HCT116 (cell line): ENCODE results near the gene USP21. TPM values are rescaled to one million over a fixed set of nuclear protein-coding genes. Genes with fewer than 3 reads are reported as not detected.

Source experiments
- ATAC-seq: fragments of 200-7000 bp; cut with Tn5 transposase; 2 replicates; pipeline ENCODE4 v1.9.1; 2020; ENCODE audit warnings: mild to moderate bottlenecking, moderate library complexity
- BruUV-seq: library from RNA; stranded (reverse); fragments of 400-500 nt; replicated peaks from 2 replicates; lab custom pipeline; 2021; lab: Mats Ljungman, UMichigan
- CTCF ChIA-PET: fragments of 300-600 bp; sonication (Branson Sonifier 250); formaldehyde crosslinking; loops from one replicate; lab custom pipeline; 2021; ENCODE audit warnings: antibody characterized with exemption; lab: Charles Lee
- POLR2A ChIA-PET: fragments of 300-600, 350-600 bp; sonication (Branson Sonifier 250); formaldehyde crosslinking; loops from one replicate; lab custom pipeline; 2021; ENCODE audit warnings: antibody characterized with exemption; lab: Charles Lee
- RAD21 ChIA-PET, 2 experiments: fragments of 300-600 bp; sonication (Branson Sonifier 250); formaldehyde crosslinking; loops; one replicate each; lab custom pipeline; 2023; ENCODE audit warnings: low total read pairs in 2 of 2; ENCODE audit not compliant: uncharacterized antibody in 2 of 2, unreplicated experiment in 2 of 2, low non-redundant PET in 1 of 2; lab: Charles Lee
- DNase-seq: peaks from one replicate; pipeline ENCODE4 v3.0.0-alpha.2; 2010; ENCODE audit warnings: low read depth, low spot score
- H2AFZ ChIP-seq: fragments of 200-600 bp; shearing (Covaris generic), sonication (generic); 2 replicates; pipeline ENCODE4 v1.6.1; 2017; ENCODE audit warnings: low read depth, mixed run types, mixed read lengths, antibody characterized with exemption, low read length; ENCODE audit not compliant: poor library complexity, severe bottlenecking
- H3K27ac ChIP-seq: 2 replicates; pipeline ENCODE4 v1.5.1; 2012; ENCODE audit warnings: low read depth, low read length
- H3K27me3 ChIP-seq: fragments of 200-600 bp; sonication (generic); 2 replicates; pipeline ENCODE4 v1.6.1; 2016; ENCODE audit warnings: mixed run types, low read length, mixed read lengths; ENCODE audit not compliant: insufficient read depth
- H3K36me3 ChIP-seq, 2 experiments: fragments of 200-500 bp in 1 of 2; fragments of 200-600 bp in 1 of 2; sonication (Bioruptor generic) in 1 of 2; sonication (generic) in 1 of 2; 2 replicates each; pipeline versions ENCODE4 v1.5.1 to v1.6.1; 2014 to 2016; ENCODE audit warnings: low read length in 2 of 2, inconsistent platforms in 1 of 2, mixed read lengths in 1 of 2, mixed run types in 1 of 2; ENCODE audit not compliant: insufficient read depth in 2 of 2, control insufficient read depth in 1 of 2
- H3K4me1 ChIP-seq, 2 experiments: fragments of 200-600 bp in 1 of 2; sonication (generic) in 1 of 2; 2 replicates each; pipeline versions ENCODE4 v1.5.1 to v1.6.1; 2012 to 2017; ENCODE audit warnings: low read length in 2 of 2, inconsistent platforms in 1 of 2, mild to moderate bottlenecking in 1 of 2, mixed read lengths in 1 of 2, mixed run types in 1 of 2, moderate library complexity in 1 of 2; ENCODE audit not compliant: insufficient read depth in 2 of 2, control insufficient read depth in 1 of 2
- H3K4me2 ChIP-seq: fragments of 200-600 bp; sonication (generic); 2 replicates; pipeline ENCODE4 v1.6.1; 2017; ENCODE audit warnings: mixed run types, low read length, mixed read lengths
- H3K4me3 ChIP-seq, 2 experiments: fragments of 200-600 bp in 1 of 2; sonication (generic) in 1 of 2; replicated peaks in 1 of 2; 2 replicates each; pipeline ENCODE4 v1.5.1; 2011 to 2016; ENCODE audit warnings: low read length in 2 of 2, control low read depth in 1 of 2, low read depth in 1 of 2, mild to moderate bottlenecking in 1 of 2, mixed read lengths in 1 of 2, mixed run types in 1 of 2
- H3K79me2 ChIP-seq: fragments of 200-600 bp; sonication (generic); 2 replicates; pipeline ENCODE4 v1.6.1; 2017; ENCODE audit warnings: mild to moderate bottlenecking, mixed run types, low read length, moderate library complexity, mixed read lengths; ENCODE audit not compliant: insufficient read depth
- H3K9ac ChIP-seq: fragments of 200-600 bp; sonication (generic); 2 replicates; pipeline ENCODE4 v1.6.1; 2016; ENCODE audit warnings: low read length, mixed read lengths
- H3K9me2 ChIP-seq: fragments of 200-600 bp; sonication (generic), shearing (Covaris generic); 2 replicates; pipeline ENCODE4 v1.6.1; 2017; ENCODE audit warnings: mixed run types, mild to moderate bottlenecking, moderate library complexity; ENCODE audit not compliant: insufficient read depth
- H3K9me3 ChIP-seq, 2 experiments: fragments of 200-500 bp in 1 of 2; fragments of 200-600 bp in 1 of 2; sonication (Bioruptor generic) in 1 of 2; sonication (generic) in 1 of 2; 2 replicates each; pipeline ENCODE4 v1.6.1; 2014 to 2017; ENCODE audit warnings: low read length in 2 of 2, mixed read lengths in 2 of 2, inconsistent platforms in 1 of 2, low read depth in 1 of 2, mild to moderate bottlenecking in 1 of 2, mixed run types in 1 of 2, moderate library complexity in 1 of 2; ENCODE audit not compliant: control insufficient read depth in 1 of 2, insufficient read depth in 1 of 2
- H4K20me1 ChIP-seq: fragments of 200-600 bp; sonication (generic), shearing (Covaris generic); 2 replicates; pipeline ENCODE4 v1.6.1; 2017; ENCODE audit warnings: mixed run types, mild to moderate bottlenecking, moderate library complexity; ENCODE audit not compliant: insufficient read depth
- ATF3 ChIP-seq: IDR thresholded peaks from 2 replicates; pipeline ENCODE4 v1.6.1; 2012
- CBX3 ChIP-seq: IDR thresholded peaks from 2 replicates; pipeline ENCODE4 v1.6.1; 2012; ENCODE audit warnings: low read depth
- CEBPB ChIP-seq: IDR thresholded peaks from 2 replicates; pipeline ENCODE4 v1.6.1; 2012; ENCODE audit warnings: low read depth
- EGR1 ChIP-seq: IDR thresholded peaks from 2 replicates; pipeline ENCODE4 v1.6.1; 2012; ENCODE audit warnings: low read depth
- ELF1 ChIP-seq: IDR thresholded peaks from 2 replicates; pipeline ENCODE4 v1.6.1; 2012; ENCODE audit warnings: low read depth, borderline replicate concordance
- EZH2 ChIP-seq: fragments of 200-600 bp; sonication (generic); IDR thresholded peaks from 2 replicates; pipeline ENCODE4 v1.6.1; 2017; ENCODE audit warnings: antibody characterized with exemption, mixed run types
- FOSL1 ChIP-seq: IDR thresholded peaks from 2 replicates; pipeline ENCODE4 v1.6.1; 2012; ENCODE audit warnings: low read depth
- JUND ChIP-seq: IDR thresholded peaks from 2 replicates; pipeline ENCODE4 v1.6.1; 2012
- POLR2A ChIP-seq: IDR thresholded peaks from 2 replicates; pipeline ENCODE4 v1.7.0; 2011; ENCODE audit warnings: borderline replicate concordance; ENCODE audit not compliant: insufficient read depth, insufficient read length; ENCODE audit errors: extremely low read depth
- POLR2AphosphoS5 ChIP-seq: IDR thresholded peaks from 2 replicates; pipeline ENCODE4 v1.6.1; 2011; ENCODE audit warnings: mild to moderate bottlenecking, low read depth, low read length, moderate library complexity
- REST ChIP-seq: IDR thresholded peaks from 2 replicates; pipeline ENCODE4 v1.6.1; 2012; ENCODE audit warnings: low read depth
- SIN3A ChIP-seq: IDR thresholded peaks from 2 replicates; pipeline ENCODE4 v1.6.1; 2012; ENCODE audit warnings: low read depth
- SP1 ChIP-seq: IDR thresholded peaks from 2 replicates; pipeline ENCODE4 v1.6.1; 2012; ENCODE audit warnings: low read depth
- SRF ChIP-seq: IDR thresholded peaks from 2 replicates; pipeline ENCODE4 v1.6.1; 2012; ENCODE audit warnings: low read depth
- TCF7L2 ChIP-seq: IDR thresholded peaks from 2 replicates; pipeline ENCODE4 v1.7.0; 2011; ENCODE audit warnings: borderline replicate concordance, inconsistent platforms; ENCODE audit not compliant: insufficient read depth, insufficient read length; ENCODE audit errors: extremely low read depth
- YY1 ChIP-seq: IDR thresholded peaks from 2 replicates; pipeline ENCODE4 v1.6.1; 2011; ENCODE audit warnings: low read length, low read depth, moderate library complexity, mild to moderate bottlenecking; ENCODE audit not compliant: insufficient replicate concordance; ENCODE audit errors: extremely low read depth
- ZFX ChIP-seq: fragments of 450-650 bp; IDR thresholded peaks from 2 replicates; pipeline ENCODE4 v1.6.1; 2017
- ZNF274 ChIP-seq: fragments of 200-500 bp; sonication (Bioruptor generic); IDR thresholded peaks from 2 replicates; pipeline ENCODE4 v1.6.1; 2014; ENCODE audit warnings: mild to moderate bottlenecking, low read depth, low read length, inconsistent platforms
- intact Hi-C: fragments of 100-400 bp; cut with micrococcal nuclease; formaldehyde crosslinking; loops from 2 replicates; pipeline ENCODE4 v1.10.0; 2022
- total RNA-seq: library from RNA; stranded (reverse); gene quantifications from one replicate; pipeline ENCODE4 v1.2.1, GENCODE V29; 2021; ENCODE audit not compliant: unreplicated experiment

The USP21 gene
- total RNA-seq, 1 experiment from 2014 or later = 22.1 TPM

GRCh38 chr1:161187311-161187710 lies 28.0 kb downstream of the USP21 start:
- Histone ChIP-seq H4K20me1 (no peaks in the 10 kb centered on the region), H3K36me3 (no peaks in the 10 kb centered on the region), H3K9ac (no peak overlapping the region), H3K4me2 (no peak overlapping the region), H3K27me3 (no peaks in the 10 kb centered on the region), H3K4me3 (no peak overlapping the region), H2AFZ (no peak overlapping the region), H3K27ac (no peak overlapping the region), H3K4me1 (peaks cover 9 to 19% of the 10 kb centered on the region in 2 experiments), H3K9me2 (no peaks in the 10 kb centered on the region), H3K9me3 (no peaks in the 10 kb centered on the region), H3K79me2 (no peaks in the 10 kb centered on the region)
- DNase-seq (no peak), ATAC-seq (no peak)
- intact Hi-C loops = no loop called here
- no peak for TF ChIP-seq POLR2AphosphoS5
- TF ChIP-seq EZH2 = no peak
- no peak for TF ChIP-seq CEBPB
- TF ChIP-seq REST = no peak
- no peak for TF ChIP-seq ZNF274
- TF ChIP-seq FOSL1 = no peak
- RAD21 ChIA-PET = no interaction called here
- CTCF ChIA-PET = no interaction called here
- BruUV-seq = no TSS peak
- POLR2A ChIA-PET = no interaction called here

- H3K4me3 ChIP-seq = no peak overlapping the region
- H3K27ac ChIP-seq = no peak overlapping the region
- ChIA-PET CTCF (no interaction called here), RAD21 (no interaction called here), POLR2A (no interaction called here)
- no peaks in the 10 kb centered on the region for H3K36me3 ChIP-seq
- DNase-seq = no peak
- intact Hi-C loops = no loop called here
- no peak overlapping the region for H3K9ac ChIP-seq
- no peaks in the 10 kb centered on the region for H3K9me3 ChIP-seq
- peaks cover 3 to 14% of the 10 kb centered on the region in 2 experiments; a peak in 2 of 4 replicates for H3K4me1 ChIP-seq
- no peaks in the 10 kb centered on the region for H4K20me1 ChIP-seq
- H3K79me2 ChIP-seq = no peaks in the 10 kb centered on the region
- no peak for TF ChIP-seq YY1
- no peak for TF ChIP-seq POLR2AphosphoS5
- no peak for TF ChIP-seq SP1
- TF ChIP-seq ZNF274 = no peak
- TF ChIP-seq CEBPB = no peak
- no peak for TF ChIP-seq SRF
- TF ChIP-seq CBX3 = no peak
- TF ChIP-seq TCF7L2 = no peak
- TF ChIP-seq ZFX = no peak
- TF ChIP-seq EGR1 = no peak
- TF ChIP-seq ATF3 = no peak
- no peak for TF ChIP-seq JUND
- TF ChIP-seq ELF1 = no peak
- TF ChIP-seq EZH2 = no peak
- no peak for TF ChIP-seq SIN3A
- no peak for TF ChIP-seq POLR2A
- TF ChIP-seq FOSL1 = no peak
- H3K4me2 ChIP-seq = no peak overlapping the region
- no peaks in the 10 kb centered on the region for H3K9me2 ChIP-seq
- no peak overlapping the region for H2AFZ ChIP-seq
- H3K27me3 ChIP-seq = no peaks in the 10 kb centered on the region
- no peak for ATAC-seq
- BruUV-seq = no TSS peak
Measured at GRCh38 chr1:161188381-161188780, 29.1 kb downstream of the USP21 start.
